ENCODE results near the gene SEPTIN1. TPM values are rescaled to one million over a fixed set of nuclear protein-coding genes. Genes with fewer than 3 reads are reported as not detected.
A peak's percentile ranks its signal among the peaks of the same experiment; 100 is the strongest.

Gene SEPTIN1
- total RNA-seq, 1 experiment from 2014 or later = 3.4 TPM

DNA sequence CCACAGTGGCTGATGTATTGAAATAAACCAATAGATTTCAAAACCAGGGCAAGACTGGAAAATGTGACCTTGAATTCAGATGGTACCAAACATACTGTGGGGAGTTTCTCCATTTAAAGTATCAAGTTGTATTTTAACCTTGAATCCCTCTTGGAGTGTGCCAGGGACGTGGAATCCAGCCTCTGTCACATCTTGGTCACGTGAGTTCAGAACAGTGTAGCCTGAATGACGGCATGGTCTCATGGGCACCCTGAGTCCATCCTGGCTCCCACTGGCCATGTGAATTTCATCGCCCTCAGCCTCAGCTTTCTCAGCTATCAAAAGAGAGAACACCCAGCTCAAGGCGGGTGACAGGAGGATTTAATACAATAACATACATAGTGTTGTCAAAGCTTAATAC, 31.8 kb upstream of the SEPTIN1 start:
- TF ChIP-seq SP1 (IDR thresholded peaks at IDR 0.05; ENCODE audit: low read depth) (no peak), SRF (IDR thresholded peaks at IDR 0.05; ENCODE audit: low read depth) (no peak), JUND (IDR thresholded peaks at IDR 0.05) (no peak), SIN3A (IDR thresholded peaks at IDR 0.05; ENCODE audit: low read depth) (no peak)
- TF ChIP-seq, protein P1, sequence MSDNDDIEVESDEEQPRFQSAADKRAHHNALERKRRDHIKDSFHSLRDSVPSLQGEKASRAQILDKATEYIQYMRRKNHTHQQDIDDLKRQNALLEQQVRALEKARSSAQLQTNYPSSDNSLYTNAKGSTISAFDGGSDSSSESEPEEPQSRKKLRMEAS (IDR thresholded peaks at IDR 0.05) = no peak
- TF ChIP-seq, protein P2, sequence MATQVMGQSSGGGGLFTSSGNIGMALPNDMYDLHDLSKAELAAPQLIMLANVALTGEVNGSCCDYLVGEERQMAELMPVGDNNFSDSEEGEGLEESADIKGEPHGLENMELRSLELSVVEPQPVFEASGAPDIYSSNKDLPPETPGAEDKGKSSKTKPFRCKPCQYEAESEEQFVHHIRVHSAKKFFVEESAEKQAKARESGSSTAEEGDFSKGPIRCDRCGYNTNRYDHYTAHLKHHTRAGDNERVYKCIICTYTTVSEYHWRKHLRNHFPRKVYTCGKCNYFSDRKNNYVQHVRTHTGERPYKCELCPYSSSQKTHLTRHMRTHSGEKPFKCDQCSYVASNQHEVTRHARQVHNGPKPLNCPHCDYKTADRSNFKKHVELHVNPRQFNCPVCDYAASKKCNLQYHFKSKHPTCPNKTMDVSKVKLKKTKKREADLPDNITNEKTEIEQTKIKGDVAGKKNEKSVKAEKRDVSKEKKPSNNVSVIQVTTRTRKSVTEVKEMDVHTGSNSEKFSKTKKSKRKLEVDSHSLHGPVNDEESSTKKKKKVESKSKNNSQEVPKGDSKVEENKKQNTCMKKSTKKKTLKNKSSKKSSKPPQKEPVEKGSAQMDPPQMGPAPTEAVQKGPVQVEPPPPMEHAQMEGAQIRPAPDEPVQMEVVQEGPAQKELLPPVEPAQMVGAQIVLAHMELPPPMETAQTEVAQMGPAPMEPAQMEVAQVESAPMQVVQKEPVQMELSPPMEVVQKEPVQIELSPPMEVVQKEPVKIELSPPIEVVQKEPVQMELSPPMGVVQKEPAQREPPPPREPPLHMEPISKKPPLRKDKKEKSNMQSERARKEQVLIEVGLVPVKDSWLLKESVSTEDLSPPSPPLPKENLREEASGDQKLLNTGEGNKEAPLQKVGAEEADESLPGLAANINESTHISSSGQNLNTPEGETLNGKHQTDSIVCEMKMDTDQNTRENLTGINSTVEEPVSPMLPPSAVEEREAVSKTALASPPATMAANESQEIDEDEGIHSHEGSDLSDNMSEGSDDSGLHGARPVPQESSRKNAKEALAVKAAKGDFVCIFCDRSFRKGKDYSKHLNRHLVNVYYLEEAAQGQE (IDR thresholded peaks at IDR 0.05; ENCODE audit: low read depth) = no peak
- Histone ChIP-seq H3K9me2 (ENCODE audit: insufficient read depth) (no peaks in the 10 kb centered on the region), H3K4me3 (replicated peaks in 1 of 2; ENCODE audit: low read depth in 1 of 2, low read length in 2 of 2) (no peak overlapping the region), H2AFZ (ENCODE audit: low read depth, low read length, poor library complexity, severe bottlenecking) (no peak overlapping the region), H3K27me3 (ENCODE audit: insufficient read depth, low read length) (no peaks in the 10 kb centered on the region), H3K79me2 (ENCODE audit: insufficient read depth, low read length) (peaks cover 39% of the 10 kb centered on the region), H3K27ac (ENCODE audit: low read depth, low read length) (no peak overlapping the region), H3K4me1 (ENCODE audit: control insufficient read depth in 1 of 2, insufficient read depth in 2 of 2, low read length in 2 of 2) (peaks cover 11 to 40% of the 10 kb centered on the region in 2 experiments), H3K4me2 (ENCODE audit: low read length) (peak overlapping the region; percentile 37; the same call in 1 of the 2 replicates), H3K9ac (ENCODE audit: low read length) (no peak overlapping the region), H4K20me1 (ENCODE audit: insufficient read depth) (peaks cover 3% of the 10 kb centered on the region; the same call in 1 of the 2 replicates), H3K36me3 (ENCODE audit: control insufficient read depth in 1 of 2, insufficient read depth in 2 of 2, low read length in 2 of 2) (peaks cover 6 to 26% of the 10 kb centered on the region in 2 experiments; a peak in 1 of 4 replicates), H3K9me3 (ENCODE audit: control insufficient read depth in 1 of 2, insufficient read depth in 1 of 2, low read depth in 1 of 2, low read length in 2 of 2) (no peaks in the 10 kb centered on the region)
- POLR2A ChIA-PET = no interaction called here
- DNase-seq (ENCODE audit: low read depth, low spot score) = no peak
- RAD21 ChIA-PET (ENCODE audit: low non-redundant PET in 1 of 2, low total read pairs in 2 of 2, uncharacterized antibody in 2 of 2, unreplicated experiment in 2 of 2) = no interaction called here
- BruUV-seq (replicated peaks) = no TSS peak
- intact Hi-C loops (cut with micrococcal nuclease) = no loop called here
- CTCF ChIA-PET = interaction anchor here (0.7 kb wide), 1 partner anchor 302 kb away, joined by 3 read pairs; no protein-coding TSS in a partner anchor
- ATAC-seq = no peak

All from HCT116 (cell line).